ENCODE data around the gene CEP162. TPM values are rescaled to one million over a fixed set of nuclear protein-coding genes. Genes with fewer than 3 reads are reported as not detected.
"Not testable (repeated sequence)": the region's sequence is repeated elsewhere in the genome, so short reads cannot be mapped to it uniquely, and the experiment has no call there.

Gene CEP162
- total RNA-seq, 1 experiment from 2014 or later = 7.9 TPM

DNA sequence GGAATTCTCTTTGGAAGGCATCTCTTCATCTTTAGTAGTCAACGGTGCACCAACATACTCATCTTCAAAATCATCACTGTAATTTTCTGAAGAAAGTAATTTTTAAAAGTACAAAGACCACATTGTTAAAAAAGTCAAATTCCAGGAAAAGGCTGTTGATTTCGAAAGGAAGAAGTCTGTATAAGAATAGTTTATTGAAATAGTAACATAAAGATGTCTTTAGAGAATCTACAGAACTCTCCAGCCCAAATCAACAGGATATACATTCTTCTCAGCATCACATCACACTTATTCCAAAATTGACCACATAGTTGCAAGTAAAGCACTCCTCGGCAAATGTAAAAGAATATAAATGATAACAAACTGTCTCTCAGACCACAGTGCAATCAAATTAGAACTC lies 23.4 kb downstream of the CEP162 start (continued):
- TF ChIP-seq, protein P1, sequence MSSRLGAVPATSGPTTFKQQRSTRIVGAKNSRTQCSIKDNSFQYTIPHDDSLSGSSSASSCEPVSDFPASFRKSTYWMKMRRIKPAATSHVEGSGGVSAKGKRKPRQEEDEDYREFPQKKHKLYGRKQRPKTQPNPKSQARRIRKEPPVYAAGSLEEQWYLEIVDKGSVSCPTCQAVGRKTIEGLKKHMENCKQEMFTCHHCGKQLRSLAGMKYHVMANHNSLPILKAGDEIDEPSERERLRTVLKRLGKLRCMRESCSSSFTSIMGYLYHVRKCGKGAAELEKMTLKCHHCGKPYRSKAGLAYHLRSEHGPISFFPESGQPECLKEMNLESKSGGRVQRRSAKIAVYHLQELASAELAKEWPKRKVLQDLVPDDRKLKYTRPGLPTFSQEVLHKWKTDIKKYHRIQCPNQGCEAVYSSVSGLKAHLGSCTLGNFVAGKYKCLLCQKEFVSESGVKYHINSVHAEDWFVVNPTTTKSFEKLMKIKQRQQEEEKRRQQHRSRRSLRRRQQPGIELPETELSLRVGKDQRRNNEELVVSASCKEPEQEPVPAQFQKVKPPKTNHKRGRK (CRISPR knock-in tag; IDR thresholded peaks at IDR 0.05; ENCODE audit: borderline replicate concordance) = no peak

DNA sequence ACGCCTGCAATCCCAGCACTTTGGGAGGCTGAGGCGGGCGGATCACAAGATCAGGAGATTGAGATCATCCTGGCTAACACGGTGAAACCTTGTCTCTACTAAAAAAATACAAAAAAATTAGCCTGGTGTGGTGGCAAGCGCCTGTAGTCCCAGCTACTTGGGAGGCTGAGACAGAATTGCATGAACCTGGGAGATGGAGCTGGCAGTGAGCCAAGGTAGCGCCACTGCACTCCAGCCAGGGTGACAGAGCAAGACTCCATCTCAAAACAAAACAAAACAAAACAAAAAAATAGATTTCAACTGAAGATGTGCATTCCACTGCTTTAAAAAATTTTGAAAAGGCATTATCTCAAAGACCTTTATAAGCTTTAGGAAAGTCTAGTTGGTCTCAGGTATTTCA lies 27.5 kb downstream of the CEP162 start:
- H3K36me3 Mint-ChIP-seq = peaks cover 23% of the 10 kb centered on the region
- H3K4me3 Mint-ChIP-seq; H3K9me3 Mint-ChIP-seq; H3K4me1 Mint-ChIP-seq; CTCF ChIA-PET; H3K27ac Mint-ChIP-seq; POLR2A ChIA-PET; ATAC-seq; H3K27me3 Mint-ChIP-seq (ENCODE audit: low read depth); DNase-seq (ENCODE audit: low spot score): not testable (repeated sequence)

DNA sequence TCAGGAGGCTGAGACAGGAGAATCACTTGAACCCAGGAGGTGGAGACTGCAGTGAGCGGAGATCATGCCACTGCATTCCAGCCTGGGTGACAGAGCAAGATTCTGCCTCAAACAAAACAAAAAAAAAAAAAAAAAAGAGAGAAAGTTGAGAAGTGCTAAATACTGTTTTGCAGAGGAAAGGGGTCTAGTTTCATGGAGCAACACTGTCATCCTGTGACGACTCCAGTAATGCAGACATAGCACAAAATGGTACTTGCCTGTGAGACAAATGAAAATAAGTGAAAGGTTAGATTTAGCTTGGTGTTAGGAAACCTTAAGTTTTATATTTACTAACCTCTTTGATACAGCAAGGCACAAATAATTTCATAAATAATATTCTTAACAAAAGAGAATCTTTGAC lies 29.7 kb downstream of the CEP162 start:
- no peaks in the 10 kb centered on the region for H3K4me1 Mint-ChIP-seq
- ChIA-PET POLR2A (no interaction called here), CTCF (interaction anchor here (0.6 kb wide), 1 partner anchor 28 kb away, joined by 3 read pairs; no protein-coding TSS in a partner anchor)
- H3K9me3 Mint-ChIP-seq = peaks cover 7% of the 10 kb centered on the region; the same call in 1 of the 2 replicates
- peaks cover 34% of the 10 kb centered on the region for H3K36me3 Mint-ChIP-seq
- no peak overlapping the region for H3K27ac Mint-ChIP-seq
- TF ChIP-seq KAT7 (CRISPR knock-in tag; IDR thresholded peaks at IDR 0.05; ENCODE audit: borderline replicate concordance) (no peak), NFATC4 (CRISPR knock-in tag; IDR thresholded peaks at IDR 0.05) (no peak), USF2 (CRISPR knock-in tag; IDR thresholded peaks at IDR 0.05) (no peak), HMGXB4 (CRISPR knock-in tag; IDR thresholded peaks at IDR 0.05) (no peak)
- TF ChIP-seq, protein P2, sequence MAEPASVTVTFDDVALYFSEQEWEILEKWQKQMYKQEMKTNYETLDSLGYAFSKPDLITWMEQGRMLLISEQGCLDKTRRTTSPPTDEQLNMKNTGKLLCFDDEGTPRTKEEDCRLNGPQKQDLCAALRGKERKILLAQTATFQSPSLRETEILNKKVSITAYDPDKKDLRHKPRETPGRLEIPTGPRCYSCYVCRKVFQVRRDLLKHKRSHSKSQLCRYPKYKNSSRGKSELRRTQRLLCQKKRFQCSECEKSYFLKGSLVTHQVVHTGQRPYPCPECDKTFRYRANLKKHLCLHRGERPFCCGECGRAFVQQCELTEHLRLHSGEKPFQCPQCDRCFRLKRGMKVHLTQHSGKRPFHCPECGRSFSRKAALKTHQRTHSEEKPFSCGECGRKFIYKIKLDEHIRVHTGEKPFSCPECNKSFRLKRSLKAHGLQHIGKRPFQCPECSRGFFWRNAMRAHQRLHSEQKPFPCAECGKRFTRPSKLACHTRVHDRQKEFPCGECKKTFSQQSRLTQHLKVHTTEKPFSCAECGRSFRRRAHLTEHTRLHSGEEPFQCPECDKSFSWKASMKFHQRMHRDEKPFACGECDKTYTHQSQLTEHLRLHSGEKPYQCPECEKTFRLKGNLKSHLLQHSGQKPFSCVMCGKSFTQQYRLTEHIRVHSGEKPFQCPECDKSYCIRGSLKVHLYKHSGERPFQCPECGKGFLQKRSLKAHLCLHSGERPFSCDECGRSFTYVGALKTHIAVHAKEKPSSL (CRISPR knock-in tag; conservative IDR thresholded peaks at IDR 0.05) = no peak
- H3K27me3 Mint-ChIP-seq (ENCODE audit: low read depth) = no peaks in the 10 kb centered on the region
- H3K4me3 Mint-ChIP-seq = no peak overlapping the region
- DNase-seq (ENCODE audit: low spot score) (no peak), ATAC-seq (no peak)

DNA sequence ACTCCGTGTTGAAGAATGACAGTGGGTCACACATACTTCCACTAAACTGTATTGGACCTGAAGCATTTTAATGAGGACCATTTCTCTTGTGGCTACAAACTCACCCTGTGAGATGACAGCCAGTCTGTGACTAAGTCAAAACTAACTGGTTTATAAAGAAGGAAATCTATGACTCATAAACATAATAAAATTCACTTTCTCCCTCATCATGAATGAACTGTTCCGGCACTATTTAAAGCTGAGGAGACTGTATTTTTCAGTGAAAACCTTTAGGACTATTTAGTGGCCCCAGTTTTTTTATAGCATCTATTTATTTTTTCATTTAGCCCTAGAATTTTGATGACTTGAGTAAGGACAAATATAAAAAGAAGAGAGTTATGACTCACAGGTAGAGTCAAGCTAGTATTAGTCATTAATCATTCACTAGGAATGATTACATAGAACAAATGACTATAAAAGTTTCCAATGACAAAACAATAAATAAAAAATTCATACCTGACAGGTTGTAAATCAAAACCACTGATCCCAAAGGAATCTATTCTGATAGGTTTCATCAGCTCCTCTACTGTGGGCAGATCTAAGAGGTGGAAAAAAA lies 34.2 kb downstream of the CEP162 start:
- Mint-ChIP-seq H3K9me3 (peaks cover 7% of the 10 kb centered on the region; the same call in 1 of the 2 replicates), H3K27me3 (ENCODE audit: low read depth) (no peaks in the 10 kb centered on the region), H3K27ac (no peak overlapping the region), H3K36me3 (peaks cover 58% of the 10 kb centered on the region), H3K4me1 (no peaks in the 10 kb centered on the region), H3K4me3 (no peak overlapping the region)
- DNase-seq (ENCODE audit: low spot score) (no peak), ATAC-seq (no peak)
- ChIA-PET POLR2A (interaction anchor here (0.5 kb wide), 1 partner anchor 146 kb away, joined by 3 read pairs; no protein-coding TSS in a partner anchor), CTCF (no interaction called here)
- TF ChIP-seq EMX1 (CRISPR knock-in tag; IDR thresholded peaks at IDR 0.05) (no peak), ZNF317 (CRISPR knock-in tag; IDR thresholded peaks at IDR 0.05; ENCODE audit: borderline replicate concordance, low read depth) (no peak)

- ChIA-PET POLR2A (no interaction called here), CTCF (no interaction called here)
- no peak for TF ChIP-seq SP1 (CRISPR knock-in tag; conservative IDR thresholded peaks at IDR 0.05)
- no peak for TF ChIP-seq MLX (CRISPR knock-in tag; IDR thresholded peaks at IDR 0.05)
- TF ChIP-seq PRRX2 (CRISPR knock-in tag; IDR thresholded peaks at IDR 0.05) = no peak
- no peak for TF ChIP-seq SOX15 (CRISPR knock-in tag; IDR thresholded peaks at IDR 0.05)
- no peak for TF ChIP-seq SMAD4 (CRISPR knock-in tag; IDR thresholded peaks at IDR 0.05)
- TF ChIP-seq ELF4 (CRISPR knock-in tag; IDR thresholded peaks at IDR 0.05; ENCODE audit: low read depth) = no peak
- TF ChIP-seq, protein P3, sequence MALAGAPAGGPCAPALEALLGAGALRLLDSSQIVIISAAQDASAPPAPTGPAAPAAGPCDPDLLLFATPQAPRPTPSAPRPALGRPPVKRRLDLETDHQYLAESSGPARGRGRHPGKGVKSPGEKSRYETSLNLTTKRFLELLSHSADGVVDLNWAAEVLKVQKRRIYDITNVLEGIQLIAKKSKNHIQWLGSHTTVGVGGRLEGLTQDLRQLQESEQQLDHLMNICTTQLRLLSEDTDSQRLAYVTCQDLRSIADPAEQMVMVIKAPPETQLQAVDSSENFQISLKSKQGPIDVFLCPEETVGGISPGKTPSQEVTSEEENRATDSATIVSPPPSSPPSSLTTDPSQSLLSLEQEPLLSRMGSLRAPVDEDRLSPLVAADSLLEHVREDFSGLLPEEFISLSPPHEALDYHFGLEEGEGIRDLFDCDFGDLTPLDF (CRISPR knock-in tag; IDR thresholded peaks at IDR 0.05) = no peak
- no peak for TF ChIP-seq ATF2 (CRISPR knock-in tag; IDR thresholded peaks at IDR 0.05; ENCODE audit: borderline replicate concordance, low read depth)
- TF ChIP-seq ZBTB21 (CRISPR knock-in tag; IDR thresholded peaks at IDR 0.05; ENCODE audit: borderline replicate concordance) = no peak
Measured at GRCh38 chr6:84191802-84192201, 35.6 kb downstream of the CEP162 start.

More at GRCh38 chr6:84191802-84192201, 35.6 kb downstream of the CEP162 start:
- Mint-ChIP-seq H3K27me3 (ENCODE audit: low read depth) (no peaks in the 10 kb centered on the region), H3K9me3 (peaks cover 7% of the 10 kb centered on the region; the same call in 1 of the 2 replicates), H3K4me3 (no peak overlapping the region), H3K36me3 (peaks cover 55% of the 10 kb centered on the region), H3K27ac (no peak overlapping the region), H3K4me1 (no peaks in the 10 kb centered on the region)
- no peak for DNase-seq (ENCODE audit: low spot score)
- no peak for ATAC-seq

All from WTC11 (cell line).